Kidney tubule cell (primary cell): ENCODE data around the gene BABAM1.

Source experiments
- DNase-seq: peaks from one replicate; pipeline ENCODE4 v3.0.0-alpha.2; 2018; ENCODE audit warnings: low spot score

BABAM1 gene

DNA sequence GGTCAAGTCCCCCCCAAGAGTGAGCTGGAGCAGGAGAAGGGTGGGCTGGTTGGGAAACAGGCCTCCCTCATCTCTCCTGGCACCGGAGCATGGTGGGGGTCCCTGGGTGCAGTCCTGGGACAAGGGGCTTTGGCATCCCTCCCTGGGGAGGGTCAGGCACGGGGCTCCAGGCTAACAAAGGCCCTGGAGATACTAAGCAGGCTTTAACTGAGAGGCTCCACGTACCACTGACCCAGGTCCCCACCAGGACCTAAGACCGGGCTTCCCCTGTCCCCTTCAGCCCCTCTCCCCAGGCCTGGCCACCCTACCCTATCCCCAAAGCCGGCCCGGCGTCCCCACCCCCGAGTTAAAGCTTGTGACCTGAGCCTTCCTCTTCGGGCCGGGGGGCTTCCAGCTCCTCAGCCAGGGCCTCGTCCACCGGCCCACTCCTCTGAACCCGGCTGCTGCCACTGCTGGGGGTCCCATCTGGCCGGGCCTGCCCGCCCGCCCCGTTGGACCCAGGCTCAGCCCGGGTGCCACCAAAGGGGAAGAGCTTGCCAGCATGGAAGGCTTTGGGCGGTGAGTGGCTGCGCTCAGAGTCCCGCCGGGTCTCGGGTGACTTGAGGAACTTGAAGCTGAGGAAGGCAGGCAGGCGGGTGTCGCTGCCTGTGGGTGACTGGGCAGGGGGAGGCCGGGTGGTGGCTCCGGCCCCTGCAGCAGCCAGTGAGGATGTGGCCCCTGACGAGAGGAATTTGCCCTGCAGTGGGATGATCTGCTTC lies 57.3 kb downstream of the BABAM1 start:
- DNase-seq, result no peak

- DNase-seq, result no peak
Measured at GRCh38 chr19:17325133-17325532, 57.9 kb downstream of the BABAM1 start.

- no peak for DNase-seq
Measured at GRCh38 chr19:17325881-17326594, 58.8 kb downstream of the BABAM1 start.

DNA sequence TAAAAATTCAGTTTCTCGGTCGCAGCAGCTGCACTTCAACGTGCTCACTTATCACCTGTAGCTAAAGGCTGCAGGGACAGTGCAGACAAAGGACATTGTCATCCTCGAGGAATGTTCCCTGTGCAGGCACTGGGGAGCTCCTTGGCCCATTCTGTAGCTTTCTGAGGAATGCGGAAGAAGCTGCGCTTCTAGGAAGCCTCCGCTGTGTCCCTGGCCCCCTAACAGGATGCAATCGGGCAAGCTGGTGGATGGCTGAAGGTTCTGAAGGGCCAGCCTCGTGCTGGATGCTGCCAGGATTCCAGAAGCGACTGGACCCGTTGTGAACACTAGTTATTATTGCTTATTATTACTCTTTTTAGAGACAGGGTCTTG lies 59.3 kb downstream of the BABAM1 start:
- DNase-seq, result no peak

DNA sequence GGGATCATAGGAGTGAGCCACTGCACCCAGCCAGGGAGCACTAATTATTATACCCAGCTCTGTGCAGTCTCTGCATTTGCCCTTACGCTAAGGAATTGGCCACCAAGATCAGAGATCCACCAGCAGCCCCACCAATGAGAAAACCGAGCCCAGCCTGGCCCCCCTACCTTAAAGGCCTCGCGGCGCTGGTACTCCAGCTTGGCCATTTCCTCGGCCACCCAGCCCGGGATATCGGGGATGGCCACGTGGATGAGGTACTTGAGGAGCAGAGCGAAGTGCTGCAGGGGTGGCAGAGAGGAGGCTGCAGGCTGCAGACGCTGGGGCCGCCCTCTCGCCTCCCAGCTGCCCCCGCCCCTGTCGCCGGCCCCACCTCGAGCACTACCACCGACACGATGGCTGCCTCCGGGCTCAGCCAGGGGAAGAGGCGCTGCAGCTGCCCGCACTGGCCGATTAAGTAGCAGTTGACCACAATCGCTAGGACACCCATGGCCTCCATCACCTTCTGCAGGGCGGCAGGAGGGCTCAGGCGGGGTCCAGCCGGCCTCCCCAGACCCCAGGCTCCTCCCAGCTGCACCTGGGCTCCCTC lies 59.9 kb downstream of the BABAM1 start:
- DNase-seq, result no peak

- peak; percentile 72 for DNase-seq
Measured at GRCh38 chr19:17327654-17328516, 60.6 kb downstream of the BABAM1 start.
